ENCODE measurements around the gene CADM4.
"Not testable (repeated sequence)": the region's sequence is repeated elsewhere in the genome, so short reads cannot be mapped to it uniquely, and the experiment has no call there.

CADM4 gene, protein sequence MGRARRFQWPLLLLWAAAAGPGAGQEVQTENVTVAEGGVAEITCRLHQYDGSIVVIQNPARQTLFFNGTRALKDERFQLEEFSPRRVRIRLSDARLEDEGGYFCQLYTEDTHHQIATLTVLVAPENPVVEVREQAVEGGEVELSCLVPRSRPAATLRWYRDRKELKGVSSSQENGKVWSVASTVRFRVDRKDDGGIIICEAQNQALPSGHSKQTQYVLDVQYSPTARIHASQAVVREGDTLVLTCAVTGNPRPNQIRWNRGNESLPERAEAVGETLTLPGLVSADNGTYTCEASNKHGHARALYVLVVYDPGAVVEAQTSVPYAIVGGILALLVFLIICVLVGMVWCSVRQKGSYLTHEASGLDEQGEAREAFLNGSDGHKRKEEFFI

DNA sequence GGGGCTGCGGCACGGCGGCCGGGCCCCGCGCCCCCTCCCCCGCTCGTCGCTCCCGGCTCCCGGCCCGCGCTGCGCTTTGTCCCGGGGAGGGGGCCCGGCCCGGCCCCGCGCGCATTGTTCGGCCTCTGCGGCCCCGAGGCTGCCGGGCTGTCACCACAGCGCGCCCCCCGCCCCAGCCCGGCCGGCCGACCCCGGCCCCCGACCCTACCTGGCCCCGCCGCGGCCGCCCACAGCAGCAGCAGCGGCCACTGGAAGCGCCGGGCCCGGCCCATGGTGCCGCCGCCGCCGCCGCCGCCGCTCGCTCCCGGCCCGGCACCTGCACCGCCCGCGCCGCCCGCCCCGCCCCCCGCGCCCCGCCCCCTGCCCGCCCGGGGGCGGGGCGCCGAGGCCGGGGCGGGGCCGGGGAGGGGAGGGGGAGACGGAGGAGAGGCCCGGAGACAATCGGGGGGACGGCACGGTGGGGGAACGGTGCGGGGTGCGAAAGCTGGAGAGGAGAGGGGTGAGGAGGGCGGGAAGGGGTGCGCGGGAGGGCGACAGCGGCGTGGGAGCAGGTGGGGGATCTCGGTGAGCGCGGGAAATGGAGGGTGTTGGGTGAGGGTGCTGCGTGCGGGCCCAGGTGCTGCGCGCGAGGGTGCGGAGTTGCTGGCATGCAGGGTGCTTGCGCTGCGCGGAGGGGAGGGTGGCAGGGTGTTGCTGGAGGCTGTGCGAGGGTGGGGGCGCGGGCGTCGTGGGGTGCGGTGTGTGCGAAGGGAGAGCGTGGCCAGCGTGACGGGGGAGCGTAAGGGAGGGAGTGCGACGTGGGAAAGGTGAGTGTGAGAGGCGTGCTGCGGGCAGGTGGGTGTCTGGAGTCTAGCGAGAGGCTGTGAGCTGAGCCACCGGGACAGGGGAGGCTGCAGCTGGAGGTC, at the start of gene CADM4:
CADM4 (minus strand) TSS at position 332 of the 905 bp plus-strand sequence; CDS start at position 272, 60 bp downstream.
- DNase-seq (ENCODE audit: low read depth) = no peak

DNA sequence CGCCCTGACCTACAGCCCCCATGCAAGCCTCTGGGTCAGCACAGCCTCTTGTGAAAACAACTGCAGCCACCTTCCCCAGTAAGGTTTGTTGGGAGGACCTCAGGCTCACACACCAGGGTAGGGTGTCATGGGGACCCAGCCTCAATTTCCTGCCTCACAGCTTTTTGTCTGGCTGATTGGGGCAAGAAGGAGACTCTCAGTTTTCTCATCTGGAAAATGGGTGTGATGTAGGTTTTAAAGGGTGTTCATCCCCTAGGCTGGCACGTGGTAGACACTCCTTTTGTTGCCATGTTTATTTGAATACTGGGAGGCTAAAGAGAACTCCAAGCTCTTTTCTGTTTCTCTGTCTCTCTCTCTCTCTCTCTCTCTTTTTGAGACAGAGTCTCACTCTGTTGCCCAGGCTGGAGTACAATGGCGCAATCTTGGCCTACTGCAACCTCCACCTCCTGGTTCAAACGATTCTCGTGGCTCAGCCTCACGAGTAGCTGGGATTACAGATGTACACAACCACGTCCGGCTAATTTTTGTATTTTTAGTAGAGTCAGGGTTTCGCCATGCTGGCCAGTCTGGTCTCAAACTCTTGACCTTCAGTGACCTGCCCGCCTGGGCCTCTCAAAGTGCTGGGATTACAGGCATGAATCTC, 48.5 kb upstream of the CADM4 start:
- no peak for DNase-seq (ENCODE audit: low read depth)

DNA sequence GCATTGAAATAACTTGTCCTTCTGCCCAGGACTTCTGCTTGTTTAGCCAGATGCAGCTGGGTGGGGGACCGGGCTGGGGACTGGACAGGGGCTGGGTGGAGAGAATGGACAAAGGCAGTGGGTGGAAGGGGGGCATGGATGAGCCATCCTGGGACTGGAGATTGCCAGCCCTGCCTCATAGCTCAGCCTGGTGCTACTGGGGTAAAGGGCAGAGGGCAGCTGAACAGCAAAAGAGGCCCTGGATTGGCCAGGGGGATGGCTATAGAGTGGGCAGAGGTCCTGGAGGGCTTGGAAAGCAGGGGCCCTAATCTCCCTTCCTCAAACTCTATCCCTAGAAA, 48.0 kb upstream of the CADM4 start:
- no peak for DNase-seq (ENCODE audit: low read depth)

DNA sequence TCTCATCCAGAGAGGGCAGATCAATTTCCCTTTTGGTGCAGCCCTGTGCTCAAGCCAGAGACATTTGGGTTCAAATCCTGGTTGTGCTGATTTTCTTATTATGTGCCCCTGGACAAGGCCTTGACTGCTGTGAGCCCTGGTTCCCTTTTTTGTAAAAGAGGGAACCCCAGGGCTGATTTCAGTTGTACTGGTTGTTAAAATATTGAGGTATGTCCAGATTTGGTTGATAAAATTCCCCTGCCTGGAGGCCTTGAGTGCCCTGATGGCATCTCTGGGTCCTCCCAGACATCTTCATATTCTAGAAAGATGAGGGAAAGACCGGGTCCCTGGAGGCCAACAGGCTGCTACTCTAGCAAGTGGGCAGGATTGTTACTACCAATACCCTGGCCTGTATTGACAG, 44.7 kb upstream of the CADM4 start:
- no peak for DNase-seq (ENCODE audit: low read depth)

DNA sequence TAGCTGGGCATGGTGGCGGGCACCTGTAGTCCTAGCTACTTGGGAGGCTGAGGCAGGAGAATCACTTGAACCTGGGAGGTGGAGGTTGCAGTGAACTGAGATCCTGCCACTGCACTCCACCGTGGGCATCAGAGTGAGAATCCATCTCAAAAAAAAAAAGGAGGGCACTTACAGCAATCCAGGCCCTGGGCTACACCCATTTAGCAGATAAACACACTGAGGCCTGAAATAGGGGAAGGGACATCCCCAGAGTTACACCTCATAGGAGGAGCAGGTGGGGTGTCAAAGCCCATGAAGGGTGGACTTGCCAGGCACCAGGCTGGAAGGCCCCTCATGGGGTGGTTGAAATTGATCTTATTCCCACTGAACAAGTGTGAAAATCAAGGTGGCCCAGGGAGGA, 44.3 kb upstream of the CADM4 start:
- DNase-seq (ENCODE audit: low read depth) = no peak

DNA sequence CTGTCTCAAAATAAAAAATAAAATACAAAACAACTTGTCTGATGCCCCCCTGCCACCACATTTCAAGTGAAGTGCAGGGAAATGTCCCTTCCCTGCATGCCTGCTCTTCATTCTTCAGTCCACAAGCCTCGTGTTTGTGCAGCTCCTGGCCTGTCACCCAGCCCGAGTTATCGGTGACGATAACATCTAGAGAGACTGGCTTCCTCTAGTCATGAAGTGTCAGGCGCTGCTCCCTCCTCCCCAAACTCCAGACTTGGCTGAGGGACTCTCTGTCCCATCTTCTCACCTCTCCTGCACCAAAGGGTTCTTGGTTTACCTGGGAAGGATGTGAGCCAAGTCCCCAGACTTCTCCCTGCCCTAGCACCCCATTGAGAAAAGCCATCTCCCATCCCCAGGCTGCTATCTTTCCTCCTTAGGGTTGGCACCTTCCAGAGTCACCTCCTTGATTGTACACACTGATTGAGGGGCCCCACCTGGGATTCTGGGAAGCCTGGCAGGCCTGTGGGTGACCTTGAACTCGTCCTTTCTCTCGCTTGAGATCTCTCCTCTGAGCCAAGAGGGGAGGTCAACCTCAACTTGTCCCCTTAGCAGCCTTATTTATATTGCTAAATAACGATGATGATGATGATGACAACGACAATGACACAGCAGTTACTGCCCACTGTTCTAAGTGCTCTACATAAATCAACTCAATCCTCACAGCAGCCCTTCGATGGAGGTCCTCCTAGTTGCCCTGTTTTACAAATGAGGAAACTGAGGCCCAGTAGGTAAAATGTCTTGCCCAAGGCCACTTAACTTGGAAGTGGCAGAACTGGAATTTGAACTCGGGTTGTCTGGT, 43.4 kb upstream of the CADM4 start:
- DNase-seq (ENCODE audit: low read depth) = no peak

DNA sequence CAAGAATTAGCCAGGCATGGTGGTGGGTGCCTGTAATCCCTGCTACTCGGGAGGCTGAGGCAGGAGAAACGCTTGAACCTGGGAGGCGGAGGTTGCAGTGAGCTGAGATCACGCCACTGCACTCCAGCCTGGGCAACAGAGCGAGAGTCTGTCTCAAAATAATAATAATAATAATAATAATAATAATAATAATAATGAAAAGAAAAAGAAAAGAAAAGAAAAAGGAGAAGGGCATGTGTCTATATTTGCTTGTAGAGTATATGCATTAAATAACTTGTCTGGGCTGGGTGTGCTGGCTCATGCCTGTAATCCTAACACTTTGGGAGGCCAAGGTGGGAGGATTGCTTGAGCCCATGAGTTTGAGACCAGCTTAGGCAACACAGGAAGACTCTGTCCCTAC, 42.6 kb upstream of the CADM4 start:
- DNase-seq (ENCODE audit: low read depth) = not testable (repeated sequence)

DNA sequence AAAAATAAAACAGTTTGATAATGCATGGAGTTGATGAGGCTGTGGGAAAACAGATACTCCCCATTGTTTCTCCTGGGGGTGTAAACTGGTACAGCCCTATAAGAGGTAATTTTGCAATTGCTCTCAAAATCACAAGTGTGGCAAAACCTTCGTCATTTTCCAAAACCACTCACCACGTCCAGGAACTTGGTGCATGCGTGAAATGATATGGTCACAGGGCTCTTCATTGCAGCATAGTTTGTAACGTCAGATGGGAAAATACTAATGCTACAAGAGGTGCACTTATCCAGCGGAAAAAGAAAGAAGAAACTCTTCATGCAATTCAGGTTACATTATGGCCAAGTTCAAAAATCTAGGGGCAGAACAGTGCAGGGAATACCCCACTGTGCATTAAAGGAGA, 42.2 kb upstream of the CADM4 start:
- no peak for DNase-seq (ENCODE audit: low read depth)

DNA sequence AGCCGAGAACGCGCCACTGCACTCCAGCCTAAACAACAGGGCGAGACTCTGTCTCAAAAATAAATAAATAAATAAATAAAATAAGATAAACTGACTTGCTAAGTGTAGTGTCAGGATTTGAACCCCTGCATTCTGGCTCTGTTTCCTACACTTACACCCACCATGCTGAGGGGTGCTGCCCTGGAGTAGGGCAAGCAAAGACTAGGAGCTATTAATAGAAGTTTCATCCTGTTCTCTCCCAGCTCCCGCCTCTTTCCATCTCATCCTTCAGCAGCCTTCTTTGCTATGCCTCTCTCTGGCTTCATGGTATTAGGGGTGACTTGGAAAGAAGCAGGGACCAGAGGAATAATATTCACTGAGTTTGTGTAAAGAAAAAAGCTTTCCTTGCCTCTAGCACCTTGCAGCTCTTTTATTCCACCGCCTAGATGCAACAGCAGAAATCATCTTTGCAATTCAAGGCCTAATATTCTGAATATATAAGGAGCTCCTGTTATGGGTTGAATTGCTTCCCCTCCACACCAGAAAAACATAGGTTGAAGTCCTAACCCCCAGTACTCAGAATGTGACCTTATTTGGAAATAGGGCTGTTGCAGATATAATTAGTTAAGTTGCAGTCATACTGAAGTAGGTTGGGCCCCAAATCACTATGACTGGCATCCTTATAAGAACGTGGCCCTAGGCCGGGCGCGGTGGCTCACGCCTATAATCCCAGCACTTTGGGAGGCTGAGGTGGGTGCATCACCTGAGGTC, 39.0 kb upstream of the CADM4 start:
- DNase-seq (ENCODE audit: low read depth) = no peak

DNA sequence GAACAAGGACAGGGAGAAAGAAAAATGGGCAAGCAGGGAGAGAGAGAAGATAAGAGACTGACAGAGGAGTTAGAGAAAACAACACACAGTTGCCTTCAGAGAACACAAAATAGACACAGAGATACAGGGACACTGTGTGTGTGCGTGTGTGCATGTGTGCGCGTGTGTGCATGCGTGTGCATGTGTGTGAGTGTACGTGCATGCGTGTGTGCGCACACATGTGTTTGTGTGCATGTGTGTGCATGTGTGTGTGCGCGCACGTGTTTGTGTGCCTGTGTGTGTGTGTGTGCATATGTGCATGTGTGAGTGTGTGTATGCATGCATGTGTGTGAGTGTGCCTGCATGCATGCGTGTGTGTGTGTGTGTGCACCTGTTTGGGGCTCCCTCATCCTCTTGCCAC, 36.3 kb upstream of the CADM4 start:
- no peak for DNase-seq (ENCODE audit: low read depth)

DNA sequence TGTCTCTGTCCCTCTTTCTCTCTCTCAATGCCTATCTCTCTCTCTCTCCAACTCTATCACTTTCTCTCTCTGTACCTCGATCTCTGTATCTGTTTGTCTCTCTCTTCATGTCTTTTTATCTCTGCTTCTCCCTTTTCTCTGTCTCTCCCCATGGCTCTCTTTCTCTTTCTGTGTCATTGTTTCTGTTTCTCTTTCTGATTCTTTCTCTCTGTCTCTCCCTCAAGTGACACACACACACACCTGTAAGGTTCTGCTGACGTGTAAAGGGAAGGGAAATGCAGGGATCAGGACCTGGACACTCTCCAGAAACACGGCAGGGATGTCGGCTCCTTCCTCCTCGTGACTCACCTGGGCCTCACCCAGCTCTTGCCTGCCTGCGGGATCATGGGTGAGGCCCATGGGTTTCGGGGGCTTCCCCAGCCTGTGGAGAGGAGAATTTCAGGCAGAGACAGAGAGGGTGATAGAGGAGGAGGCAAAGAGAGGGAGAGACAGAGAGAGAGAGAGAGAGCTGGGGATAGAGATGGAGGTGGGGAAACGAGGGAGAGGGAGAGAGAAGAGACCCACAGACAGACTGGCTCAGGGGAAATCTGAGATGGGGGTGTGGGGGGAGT, 35.7 kb upstream of the CADM4 start:
- DNase-seq (ENCODE audit: low read depth) = no peak

DNA sequence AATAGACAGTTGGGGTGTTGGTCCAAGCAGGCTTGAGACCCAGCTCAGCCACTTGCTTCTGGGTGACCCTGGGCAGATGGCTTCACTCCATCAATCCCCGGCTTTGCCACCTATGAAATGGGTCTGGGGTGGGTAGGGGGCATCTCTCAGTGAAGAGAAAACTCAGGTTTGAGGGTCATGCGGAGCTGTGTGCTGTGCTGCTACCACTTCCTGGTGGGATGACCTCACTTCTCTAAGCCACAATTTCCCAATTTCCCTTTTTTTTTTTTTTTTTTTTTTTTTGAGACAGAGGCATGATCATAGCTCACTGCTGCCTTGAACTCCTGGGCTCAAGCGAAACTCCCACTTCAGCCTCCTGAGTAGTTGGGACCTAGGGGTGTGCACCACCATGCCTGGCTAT, 34.9 kb upstream of the CADM4 start:
- no peak for DNase-seq (ENCODE audit: low read depth)

DNA sequence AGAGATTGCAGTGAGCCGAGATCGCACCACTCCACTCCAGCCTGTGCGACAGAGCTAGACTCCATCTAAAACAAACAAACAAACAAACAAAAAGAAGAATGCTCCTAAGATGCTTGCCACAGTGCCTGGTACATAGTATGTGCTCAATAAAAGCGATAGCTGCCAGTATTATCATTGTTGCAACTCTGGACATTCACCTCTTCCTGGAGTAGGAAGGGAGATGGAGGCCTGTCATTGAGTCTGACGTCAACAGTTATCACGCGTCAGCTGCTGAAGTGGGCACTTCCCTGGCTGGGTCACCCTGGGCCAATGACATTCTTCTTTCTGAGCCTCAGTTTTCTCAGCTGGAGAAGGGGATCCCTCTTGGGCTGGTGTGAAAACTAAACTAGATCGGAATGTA, 34.5 kb upstream of the CADM4 start:
- DNase-seq (ENCODE audit: low read depth) = no peak

DNA sequence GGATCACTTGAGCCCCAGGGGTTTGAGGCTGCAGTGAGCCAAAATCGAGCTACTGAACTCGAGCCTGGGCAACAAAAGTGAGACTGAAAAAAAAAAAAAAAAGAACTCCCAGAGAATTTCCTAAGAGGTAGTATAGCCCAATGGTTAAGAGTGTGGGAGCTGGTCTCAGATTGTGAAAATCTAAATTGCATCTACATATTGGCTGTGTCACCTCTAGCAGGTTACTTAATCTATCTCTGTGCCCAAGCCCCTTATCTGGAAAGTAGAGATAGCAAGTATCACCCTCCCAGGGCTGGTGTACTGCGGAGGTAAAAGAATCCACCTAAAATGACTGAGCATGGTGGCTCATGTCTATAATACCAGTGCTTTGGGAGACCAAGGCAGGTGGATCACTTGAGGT, 34.0 kb upstream of the CADM4 start:
- DNase-seq (ENCODE audit: low read depth) = no peak

DNA sequence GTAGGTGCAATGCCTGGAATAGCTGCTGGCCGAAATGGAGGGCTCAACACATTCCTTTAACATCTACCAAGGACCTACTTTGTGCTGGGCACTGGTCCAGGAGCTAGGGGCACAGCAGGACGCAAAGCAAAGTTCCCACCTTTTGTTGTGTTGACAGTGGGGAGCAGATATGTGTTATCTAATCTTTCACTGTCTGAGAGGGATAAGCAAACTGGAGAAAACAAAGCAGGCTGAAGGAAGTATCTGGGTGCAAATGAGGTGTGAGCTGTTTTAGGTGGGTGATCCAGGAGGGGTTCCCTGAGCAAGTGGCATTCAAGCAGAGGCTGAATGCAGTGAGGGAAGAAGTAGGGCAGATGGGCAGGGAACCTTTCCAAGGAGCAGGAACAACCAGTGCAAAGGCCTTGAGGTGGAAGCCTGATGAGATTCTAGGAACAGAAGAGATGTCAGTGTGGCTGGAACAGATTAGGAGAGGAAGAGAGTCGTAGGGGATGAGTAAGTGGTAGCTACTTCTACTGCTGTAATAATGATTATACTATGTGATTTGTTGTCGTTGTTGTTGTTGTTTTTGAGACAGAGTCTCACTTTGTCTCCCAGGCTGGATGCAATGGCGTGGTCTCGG, 32.5 kb upstream of the CADM4 start:
- DNase-seq (ENCODE audit: low read depth) = no peak

DNA sequence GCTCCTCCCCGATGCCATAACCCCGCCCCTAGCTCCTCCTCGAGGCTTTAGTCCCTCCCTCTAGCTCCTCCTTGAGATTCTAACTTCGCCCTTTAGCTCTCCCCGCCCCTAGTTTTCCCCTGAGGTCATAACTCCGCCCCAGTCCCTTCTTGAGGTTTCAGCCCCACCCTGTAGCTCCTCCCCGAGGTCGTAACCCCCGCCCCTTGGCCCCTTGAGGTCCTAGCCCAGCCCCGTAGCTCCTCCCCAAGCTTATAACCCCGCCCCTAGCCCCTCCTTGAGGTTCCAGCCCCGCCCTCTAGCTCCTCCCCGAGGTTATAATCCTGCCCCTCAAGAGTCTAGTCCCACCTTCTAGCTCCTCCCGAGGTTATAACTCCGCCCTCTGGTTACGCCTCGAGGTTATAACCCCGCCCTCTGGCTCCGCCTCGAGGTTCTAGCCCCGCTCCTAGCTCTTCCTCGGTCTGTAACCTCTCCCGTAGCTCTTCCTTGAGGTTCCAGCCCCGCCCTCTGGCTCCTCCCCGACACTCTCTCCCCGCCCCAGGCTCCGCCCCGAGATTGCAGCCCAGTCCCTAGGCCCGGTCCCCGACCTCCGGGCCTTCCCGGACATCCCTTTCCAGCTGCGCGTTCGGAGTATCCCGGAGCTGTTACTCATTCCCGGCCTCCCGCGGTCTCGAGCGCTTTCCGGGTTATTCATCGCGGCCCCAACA, 28.9 kb upstream of the CADM4 start:
- peak; percentile 86 for DNase-seq (ENCODE audit: low read depth)

DNA sequence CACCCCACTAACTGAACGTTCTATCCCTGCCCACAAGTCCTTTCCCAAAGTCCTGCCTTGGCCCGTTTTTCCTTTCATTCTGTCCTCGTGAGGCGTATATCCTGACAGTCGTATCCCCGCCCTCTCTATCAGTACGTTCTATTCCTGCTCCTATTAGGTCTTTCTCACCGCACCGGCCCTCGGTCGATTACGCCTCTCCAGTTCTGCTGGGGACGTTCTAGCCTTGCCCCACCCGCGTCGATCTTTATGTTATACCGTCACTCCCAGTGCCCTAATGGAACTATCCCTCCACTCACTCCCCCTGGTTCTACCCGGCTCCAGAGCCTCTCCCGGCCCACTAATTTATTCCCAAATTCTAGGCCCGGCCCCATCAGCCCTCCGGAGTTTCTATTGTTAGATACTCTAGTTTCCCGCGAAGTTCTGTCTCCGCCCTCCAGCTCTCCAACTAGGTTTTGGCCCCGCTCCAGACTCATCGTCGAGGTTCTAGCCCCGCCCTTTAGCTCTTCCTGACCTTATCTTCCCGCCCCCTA, 28.3 kb upstream of the CADM4 start:
- DNase-seq (ENCODE audit: low read depth) = no peak

DNA sequence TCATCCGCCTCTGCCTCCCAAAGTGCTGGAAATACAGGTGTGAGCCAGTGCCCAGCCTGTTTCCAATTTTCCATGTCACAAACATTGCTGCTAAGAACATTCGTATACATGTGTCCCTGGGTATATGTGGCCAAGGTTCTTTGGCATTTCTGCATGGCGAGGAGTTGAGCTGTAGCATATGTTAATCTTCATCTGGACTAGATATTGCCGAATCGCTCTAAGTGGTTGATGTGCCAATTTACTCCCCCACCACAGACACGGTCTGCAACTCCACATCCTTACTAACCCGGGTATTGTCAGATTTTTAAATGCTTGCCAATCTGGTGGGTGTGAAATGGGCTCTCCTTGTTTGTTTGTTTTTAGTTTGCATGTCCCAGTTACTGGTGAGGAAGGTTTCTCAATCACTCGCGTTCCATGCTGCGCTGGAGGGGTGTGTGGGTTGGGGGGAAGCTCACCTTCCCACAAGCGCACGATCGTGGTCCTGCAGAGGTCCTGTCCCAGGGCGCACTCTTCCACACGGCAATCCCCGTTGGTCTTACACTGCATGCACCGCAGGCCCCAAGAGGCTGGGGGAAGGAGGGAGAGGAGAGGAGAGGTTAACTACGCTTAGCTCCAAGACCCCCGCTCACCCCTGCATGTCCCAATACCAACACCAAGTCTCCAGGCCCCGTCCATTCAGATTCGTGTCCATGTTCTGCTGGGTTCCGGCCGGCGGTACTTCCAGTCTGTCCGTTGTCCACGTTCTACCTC, 27.7 kb upstream of the CADM4 start:
- no peak for DNase-seq (ENCODE audit: low read depth)

DNA sequence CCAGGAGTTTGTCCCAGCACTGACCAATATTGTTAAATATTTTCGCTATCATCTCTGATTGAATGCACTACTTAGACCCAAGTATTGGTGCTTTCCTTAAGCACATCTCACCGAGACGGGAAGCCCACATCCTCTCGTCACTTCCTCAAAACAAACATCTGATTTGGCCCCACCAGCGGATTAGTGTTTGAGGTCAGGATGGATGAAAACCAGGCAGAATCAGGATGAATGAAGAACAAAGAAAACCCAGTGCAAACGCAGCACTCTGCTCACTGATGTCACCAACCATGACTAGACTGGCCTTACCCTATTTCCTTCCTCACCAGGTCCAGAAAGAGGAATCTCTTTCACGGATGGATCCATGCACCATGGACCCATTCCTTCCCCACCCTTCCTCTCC, 24.4 kb upstream of the CADM4 start:
- no peak for DNase-seq (ENCODE audit: low read depth)
